GM12878 (cell line): Measurements from ENCODE around the gene IGF2R. TPM values are rescaled to one million over a fixed set of nuclear protein-coding genes. Genes with fewer than 3 reads are reported as not detected.

Source experiments
- ASH2L ChIP-seq: fragments of 300-600, 200-600 bp; sonication (generic); IDR thresholded peaks from 2 replicates; pipeline ENCODE4 v1.6.1; 2017; ENCODE audit warnings: low read depth, mild to moderate bottlenecking, borderline replicate concordance
- E4F1 ChIP-seq: fragments of 450-650 bp; IDR thresholded peaks from 2 replicates; pipeline ENCODE4 v1.6.1; 2018; ENCODE audit warnings: borderline replicate concordance, mild to moderate bottlenecking; ENCODE audit not compliant: partially characterized antibody
- EED ChIP-seq: sonication (generic); IDR thresholded peaks from 2 replicates; pipeline ENCODE4 v1.6.1; 2016; ENCODE audit warnings: antibody characterized with exemption, low read depth
- ELK1 ChIP-seq: IDR thresholded peaks from 2 replicates; pipeline ENCODE4 v1.6.1; 2012; ENCODE audit warnings: low read depth, low read length, improper control_type of control experiment
- IKZF2 ChIP-seq, 2 experiments: fragments of 450-650 bp; IDR thresholded peaks; 2 replicates each; pipeline ENCODE4 v1.6.1; 2017; ENCODE audit warnings: mild to moderate bottlenecking in 2 of 2, moderate library complexity in 2 of 2
- MTA3 ChIP-seq: IDR thresholded peaks from 2 replicates; pipeline ENCODE4 v1.6.1; 2012; ENCODE audit warnings: low read length, inconsistent platforms, borderline replicate concordance
- NBN ChIP-seq: fragments of 450-650 bp; IDR thresholded peaks from 2 replicates; pipeline ENCODE4 v1.6.1; 2016
- PBX3 ChIP-seq: IDR thresholded peaks from 2 replicates; pipeline ENCODE4 v1.6.1; 2011; ENCODE audit warnings: mild to moderate bottlenecking, low read depth, low read length, moderate library complexity; ENCODE audit not compliant: insufficient replicate concordance
- RAD51 ChIP-seq: fragments of 450-650 bp; IDR thresholded peaks from 2 replicates; pipeline ENCODE4 v1.6.1; 2016; ENCODE audit warnings: moderate library complexity, mild to moderate bottlenecking, inconsistent platforms
- RB1 ChIP-seq: fragments of 450-650 bp; formaldehyde crosslinking; IDR thresholded peaks from 2 replicates; pipeline ENCODE4 v1.6.1; 2017; ENCODE audit warnings: mild to moderate bottlenecking, borderline replicate concordance
- REST ChIP-seq: IDR thresholded peaks from 2 replicates; pipeline ENCODE4 v1.6.1; 2012; ENCODE audit warnings: mild to moderate bottlenecking, low read depth, low read length
- SRF ChIP-seq, 2 experiments: IDR thresholded peaks; 2 replicates each; pipeline ENCODE4 v1.6.1; 2011; ENCODE audit warnings: low read depth in 2 of 2, low read length in 2 of 2, mild to moderate bottlenecking in 1 of 2, moderate library complexity in 1 of 2
- ZBED1 ChIP-seq: IDR thresholded peaks from 2 replicates; pipeline ENCODE4 v1.6.1; 2016; ENCODE audit warnings: borderline replicate concordance
- ZBTB40 ChIP-seq: fragments of 450-650 bp; IDR thresholded peaks from 2 replicates; pipeline ENCODE4 v1.6.1; 2016; ENCODE audit warnings: mild to moderate bottlenecking, moderate library complexity, borderline replicate concordance
- ZNF207 ChIP-seq: fragments of 450-650 bp; IDR thresholded peaks from 2 replicates; pipeline ENCODE4 v1.6.1; 2014; ENCODE audit warnings: antibody characterized with exemption, mild to moderate bottlenecking, borderline replicate concordance
- polyA plus RNA-seq, 11 experiments: library from polyadenylated mRNA; depleted of rRNA in 4 of 11; unstranded in 6 of 11; stranded (reverse) in 5 of 11; fragments of >200 nt; fragmentation: Nextera tagmentation in 4 of 11; fragmentation: Illumina TruSeq in 1 of 11; extraction: Ambion mirVana in 4 of 11; extraction: Trizol in 1 of 11; gene quantifications; 1 replicate in 1 of 11; 2 replicates in 10 of 11; pipeline versions ENCODE4 v1.2.1 to v1.2.3, GENCODE V29; 2011 to 2016; ENCODE audit warnings: inconsistent platforms in 2 of 11, missing spikeins in 2 of 11, low read depth in 1 of 11
- total RNA-seq, 4 experiments: library from RNA; depleted of rRNA in 3 of 4; stranded (reverse); fragments of >200 nt in 3 of 4; fragmentation: Illumina TruSeq in 1 of 4; extraction: Trizol in 1 of 4; gene quantifications; 2 replicates each; pipeline versions ENCODE4 v1.2.1 to v1.2.3, GENCODE V29; 2013 to 2021

The IGF2R gene
- total and polyA plus RNA-seq, 10 of the 15 experiments (the other 5 are each of a cell fraction or from before 2014, with no cell fraction given) = 1.00 to 40.1 (median 16.8) TPM

GRCh38 chr6:159968295-159969203 lies at the start of gene IGF2R (continued):
- TF ChIP-seq PBX3 (no peak), ASH2L (no peak), MTA3 (no peak), REST (no peak), ZBTB40 (peak; percentile 76), NBN (0 out of 2 replicates have a peak, but pooled peaks have one; percentile 61), ZBED1 (no peak), IKZF2 (IDR thresholded peaks at IDR 0.05) (peak in 1 of 2 experiments; percentile 41; a peak in 2 of 4 replicates), ZNF207 (peak; percentile 65; the same call in 1 of the 2 replicates), RB1 (peak; percentile 42; the same call in 1 of the 2 replicates), SRF (IDR thresholded peaks at IDR 0.05; ENCODE audit: low read depth in 2 of 2, low read length in 2 of 2) (peak in 1 of 2 experiments; percentile 32; a peak in 1 of 4 replicates), EED (0 out of 2 replicates have a peak, but pooled peaks have one; percentile 17), RAD51 (peak; percentile 65; the same call in 1 of the 2 replicates), E4F1 (no peak), ELK1 (no peak)
